ENCODE results near the gene TEAD4. TPM values are rescaled to one million over a fixed set of nuclear protein-coding genes. Genes with fewer than 3 reads are reported as not detected.

TEAD4 gene
- total RNA-seq, 2 donors from 2014 or later = 12.9 to 41.5 TPM

- Histone ChIP-seq H3K4me1 (peaks cover 0 to 40% of the 10 kb centered on the region in 2 donors), H3K27ac (peak overlapping the region; percentile 71 to 93), H3K27me3 (no peaks in the 10 kb centered on the region), H3K9me3 (no peaks in the 10 kb centered on the region), H3K4me3 (no peak overlapping the region), H3K36me3 (no peaks in the 10 kb centered on the region)
- peak; percentile 73 for DNase-seq (ENCODE audit: low spot score)
- TF ChIP-seq CTCF (IDR thresholded peaks at IDR 0.05) = no peak
These were observed 87.4 kb downstream of the TEAD4 start for GRCh38 chr12:3046441-3047200.

- no peaks in the 10 kb centered on the region for H3K36me3 ChIP-seq
- H3K27ac ChIP-seq = peak overlapping the region; percentile 71 to 93
- no peak overlapping the region for H3K4me3 ChIP-seq
- no peaks in the 10 kb centered on the region for H3K27me3 ChIP-seq
- DNase-seq (ENCODE audit: low spot score) = no peak
- no peaks in the 10 kb centered on the region for H3K9me3 ChIP-seq
- peaks cover 0 to 28% of the 10 kb centered on the region in 2 donors for H3K4me1 ChIP-seq
- TF ChIP-seq CTCF (IDR thresholded peaks at IDR 0.05) = no peak
These were observed 88.8 kb downstream of the TEAD4 start for GRCh38 chr12:3047961-3048360.

- DNase-seq (ENCODE audit: low spot score) = no peak
- Histone ChIP-seq H3K27me3 (no peaks in the 10 kb centered on the region), H3K27ac (peak overlapping the region; percentile 71 to 93), H3K4me3 (no peak overlapping the region), H3K4me1 (peaks cover 0 to 26% of the 10 kb centered on the region in 2 donors), H3K36me3 (no peaks in the 10 kb centered on the region), H3K9me3 (no peaks in the 10 kb centered on the region)
- no peak for TF ChIP-seq CTCF (IDR thresholded peaks at IDR 0.05)
These were observed 89.3 kb downstream of the TEAD4 start for GRCh38 chr12:3048540-3048939.

- DNase-seq (ENCODE audit: low spot score) = no peak
- Histone ChIP-seq H3K36me3 (no peaks in the 10 kb centered on the region), H3K4me3 (no peak overlapping the region), H3K27ac (peak overlapping the region in 1 of 2 donors; percentile 3), H3K27me3 (no peaks in the 10 kb centered on the region), H3K9me3 (no peaks in the 10 kb centered on the region), H3K4me1 (peaks cover 0 to 26% of the 10 kb centered on the region in 2 donors)
- no peak for TF ChIP-seq CTCF (IDR thresholded peaks at IDR 0.05)
These were observed 90.0 kb downstream of the TEAD4 start for GRCh38 chr12:3049176-3049575.

GRCh38 chr12:3049611-3050249 is 90.5 kb downstream of the TEAD4 start:
- Histone ChIP-seq H3K36me3 (no peaks in the 10 kb centered on the region), H3K27ac (peak overlapping the region in 1 of 2 donors; percentile 3), H3K4me1 (peaks cover 0 to 26% of the 10 kb centered on the region in 2 donors), H3K4me3 (no peak overlapping the region), H3K27me3 (no peaks in the 10 kb centered on the region), H3K9me3 (no peaks in the 10 kb centered on the region)
- no peak for TF ChIP-seq CTCF (IDR thresholded peaks at IDR 0.05)
- no peak for DNase-seq (ENCODE audit: low spot score)
